ENCODE measurements around the gene RAB40B.

DNA sequence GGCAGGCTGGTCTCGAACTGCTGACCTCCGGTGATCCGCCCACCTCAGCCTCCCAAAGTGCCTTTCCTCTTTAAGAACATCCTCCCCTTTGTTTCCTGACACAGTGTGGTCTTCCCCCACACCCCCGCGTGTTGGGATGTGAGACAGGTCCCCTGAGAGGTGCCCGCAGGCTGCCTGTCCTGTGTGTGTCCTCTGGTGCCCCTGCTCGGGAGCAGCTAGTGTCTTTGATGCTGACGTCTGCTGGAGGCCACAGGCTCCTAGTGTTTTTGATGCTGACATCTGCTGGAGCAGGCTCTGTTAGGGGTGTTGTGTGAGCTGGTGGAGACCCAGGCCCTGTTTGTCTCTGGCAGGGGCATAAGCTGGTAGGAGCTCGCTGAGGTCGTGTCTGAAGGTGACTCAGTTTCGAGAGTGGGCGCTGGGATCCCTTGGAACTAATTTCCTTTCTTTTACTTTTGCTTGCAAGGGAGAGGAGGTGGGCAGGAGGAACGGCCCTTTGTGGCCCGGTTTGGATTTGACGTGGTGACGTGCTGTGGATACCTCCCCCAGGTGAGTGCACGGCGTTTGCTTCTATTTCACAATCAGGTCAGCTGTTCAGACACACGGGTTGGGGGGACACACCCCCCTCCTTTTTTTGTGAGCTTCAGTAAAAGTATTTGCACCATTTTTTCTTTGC, 24.0 kb upstream of the RAB40B start:
- TF ChIP-seq POLR2A (IDR thresholded peaks at IDR 0.05; ENCODE audit: low read depth, low read length) (no peak), TAF1 (IDR thresholded peaks at IDR 0.05; ENCODE audit: low read depth, low read length) (no peak)

Data from GM12891 (cell line).